GM23338 (cell line): ENCODE results near the gene DIP2C. TPM values are rescaled to one million over a fixed set of nuclear protein-coding genes. Genes with fewer than 3 reads are reported as not detected.

Experiments
- ATAC-seq: fragments of 200-7000 bp; cut with Tn5 transposase; 3 replicates; pipeline ENCODE4 v1.9.1; 2020
- DNase-seq: peaks from one replicate; pipeline ENCODE4 v3.0.0-alpha.2; 2015; ENCODE audit warnings: low spot score
- H2AFZ ChIP-seq: fragments of 200-600 bp; sonication (generic); 2 replicates; pipeline ENCODE4 v1.8.0; 2016; ENCODE audit warnings: antibody characterized with exemption, mild to moderate bottlenecking, moderate library complexity
- H3F3A ChIP-seq: fragments of 200-600 bp; sonication (generic); replicated peaks from 2 replicates; pipeline ENCODE4 v1.8.0; 2017; ENCODE audit warnings: antibody characterized with exemption, mixed run types, low read depth
- H3K27ac ChIP-seq: fragments of 200-600 bp; sonication (generic); 2 replicates; pipeline ENCODE4 v1.6.1; 2016; ENCODE audit warnings: low read depth
- H3K27me3 ChIP-seq: fragments of 200-600 bp; sonication (generic); 2 replicates; pipeline ENCODE4 v1.8.0; 2016; ENCODE audit warnings: mild to moderate bottlenecking, mixed run types, moderate library complexity; ENCODE audit not compliant: insufficient read depth
- H3K36me3 ChIP-seq: fragments of 200-600 bp; sonication (generic); 2 replicates; pipeline ENCODE4 v1.8.0; 2016; ENCODE audit warnings: mild to moderate bottlenecking; ENCODE audit not compliant: insufficient read depth
- H3K4me1 ChIP-seq: fragments of 200-600 bp; sonication (generic); 2 replicates; pipeline ENCODE4 v1.8.0; 2016; ENCODE audit warnings: mild to moderate bottlenecking, moderate library complexity; ENCODE audit not compliant: insufficient read depth
- H3K4me2 ChIP-seq: fragments of 200-600 bp; sonication (generic); 2 replicates; pipeline ENCODE4 v1.7.1; 2017; ENCODE audit warnings: mixed run types
- H3K4me3 ChIP-seq: fragments of 200-600 bp; sonication (generic); 2 replicates; pipeline ENCODE4 v1.6.1; 2016; ENCODE audit warnings: mixed run types
- H3K79me2 ChIP-seq: fragments of 200-600 bp; sonication (generic); replicated peaks from 2 replicates; pipeline ENCODE4 v1.8.0; 2017; ENCODE audit warnings: mild to moderate bottlenecking; ENCODE audit not compliant: insufficient read depth
- H3K9me2 ChIP-seq: fragments of 200-600 bp; sonication (generic); 2 replicates; pipeline ENCODE4 v1.8.0; 2017; ENCODE audit not compliant: insufficient read depth
- H4K20me1 ChIP-seq: fragments of 200-600 bp; sonication (generic); replicated peaks from 2 replicates; pipeline ENCODE4 v1.8.0; 2017; ENCODE audit warnings: mild to moderate bottlenecking; ENCODE audit not compliant: insufficient read depth
- H3K27ac Mint-ChIP-seq: 2 replicates; pipeline ENCODE4 v1.8.0; 2020; ENCODE audit warnings: inconsistent platforms, mild to moderate bottlenecking, moderate library complexity, mixed read lengths
- H3K27me3 Mint-ChIP-seq: 3 replicates; pipeline ENCODE4 v1.8.0; 2022; ENCODE audit warnings: low read depth, mild to moderate bottlenecking, moderate library complexity, mixed read lengths, inconsistent platforms; ENCODE audit not compliant: insufficient read depth, poor library complexity
- H3K36me3 Mint-ChIP-seq: 3 replicates; pipeline ENCODE4 v1.8.0; 2021; ENCODE audit warnings: low read depth, mild to moderate bottlenecking, inconsistent platforms, moderate library complexity, mixed read lengths
- H3K4me1 Mint-ChIP-seq: 3 replicates; pipeline ENCODE4 v1.8.0; 2020; ENCODE audit warnings: mild to moderate bottlenecking, inconsistent platforms, mixed read lengths
- H3K4me3 Mint-ChIP-seq: 3 replicates; pipeline ENCODE4 v1.8.0; 2021; ENCODE audit warnings: moderate library complexity, mild to moderate bottlenecking, inconsistent platforms, mixed read lengths
- H3K9me3 Mint-ChIP-seq: 3 replicates; pipeline ENCODE4 v1.8.0; 2020; ENCODE audit warnings: moderate library complexity, mild to moderate bottlenecking, inconsistent platforms, mixed read lengths
- CTCF ChIP-seq, 2 experiments: fragments of 200-600 bp in 1 of 2; sonication (generic) in 1 of 2; conservative IDR thresholded peaks; 2 replicates each; pipeline versions ENCODE4 v1.5.1 to v1.6.1; 2016 to 2017; ENCODE audit warnings: antibody characterized with exemption in 2 of 2, low read depth in 2 of 2, mild to moderate bottlenecking in 2 of 2, moderate library complexity in 1 of 2
- ETS1 ChIP-seq: IDR thresholded peaks from 2 replicates; pipeline ENCODE4 v1.6.1; 2016; ENCODE audit warnings: antibody characterized with exemption
- EZH2 ChIP-seq: fragments of 200-600 bp; sonication (generic); IDR thresholded peaks from one replicate; pipeline ENCODE4 v1.8.0; 2017; ENCODE audit warnings: antibody characterized with exemption, mild to moderate bottlenecking, low read depth; ENCODE audit not compliant: unreplicated experiment
- EZH2phosphoT487 ChIP-seq: fragments of 200-600 bp; sonication (generic); IDR thresholded peaks from one replicate; pipeline ENCODE4 v1.8.1; 2018; ENCODE audit warnings: antibody characterized with exemption; ENCODE audit not compliant: unreplicated experiment
- JUNB ChIP-seq: IDR thresholded peaks from one replicate; pipeline ENCODE4 v1.6.1; 2016; ENCODE audit warnings: antibody characterized with exemption; ENCODE audit not compliant: unreplicated experiment
- NANOG ChIP-seq: IDR thresholded peaks from 2 replicates; pipeline ENCODE4 v1.6.1; 2016; ENCODE audit warnings: antibody characterized with exemption, borderline replicate concordance
- STAT1 ChIP-seq: IDR thresholded peaks from one replicate; pipeline ENCODE4 v1.6.1; 2016; ENCODE audit warnings: antibody characterized with exemption; ENCODE audit not compliant: unreplicated experiment
- ZNF114 ChIP-seq: fragments of 250-450 bp; sonication (Bioruptor Pico); IDR thresholded peaks from 2 replicates; pipeline ENCODE4 v1.5.0; 2020; ENCODE audit warnings: mild to moderate bottlenecking, moderate library complexity
- polyA plus RNA-seq: library from polyadenylated mRNA; unstranded; fragments of >200 nt; fragmentation: Nextera tagmentation; extraction: Ambion mirVana; gene quantifications from 2 replicates; pipeline ENCODE4 v1.2.1, GENCODE V29; 2016
- total RNA-seq: library from RNA; depleted of rRNA; stranded (reverse); fragments of >200 nt; shearing (Covaris generic); gene quantifications from 2 replicates; pipeline ENCODE4 v1.2.3, GENCODE V29; 2014

Gene DIP2C
- total and polyA plus RNA-seq, 2 experiments from 2014 or later, result 5.1 to 7.7 TPM

GRCh38 chr10:398954-399353 is 290.5 kb downstream of the DIP2C start:
- Histone ChIP-seq H3K27me3 (no peaks in the 10 kb centered on the region), H3K4me2 (no peak overlapping the region), H3K4me3 (no peak overlapping the region), H3K4me1 (no peaks in the 10 kb centered on the region), H3K27ac (no peak overlapping the region), H3F3A (no peaks in the 10 kb centered on the region), H3K79me2 (no peaks in the 10 kb centered on the region), H3K9me2 (no peaks in the 10 kb centered on the region), H2AFZ (no peak overlapping the region), H3K36me3 (no peaks in the 10 kb centered on the region), H4K20me1 (no peaks in the 10 kb centered on the region)
- TF ChIP-seq ETS1, result no peak
- TF ChIP-seq CTCF (conservative IDR thresholded peaks at IDR 0.05; ENCODE audit: low read depth in 2 of 2), result peak in 1 of 2 experiments; percentile 44; a peak in 2 of 4 replicates
- no peak for TF ChIP-seq EZH2phosphoT487
- Mint-ChIP-seq H3K4me1 (peaks cover 22% of the 10 kb centered on the region), H3K27me3 (peaks cover 13% of the 10 kb centered on the region), H3K27ac (no peak overlapping the region), H3K4me3 (no peak overlapping the region), H3K36me3 (no peaks in the 10 kb centered on the region; the same call in 2 of the 3 replicates), H3K9me3 (no peaks in the 10 kb centered on the region; the same call in 2 of the 3 replicates)
- DNase-seq (no peak), ATAC-seq (peak; percentile 49)

- Histone ChIP-seq H3K79me2 (no peaks in the 10 kb centered on the region), H3K4me3 (no peak overlapping the region), H2AFZ (no peak overlapping the region), H3F3A (no peaks in the 10 kb centered on the region), H3K27me3 (no peaks in the 10 kb centered on the region), H3K4me1 (no peaks in the 10 kb centered on the region), H3K27ac (no peak overlapping the region), H3K9me2 (no peaks in the 10 kb centered on the region), H4K20me1 (no peaks in the 10 kb centered on the region), H3K36me3 (no peaks in the 10 kb centered on the region), H3K4me2 (no peak overlapping the region)
- ATAC-seq, result peak; percentile 26; the same call in 2 of the 3 replicates
- Mint-ChIP-seq H3K9me3 (no peaks in the 10 kb centered on the region; the same call in 2 of the 3 replicates), H3K27ac (no peak overlapping the region), H3K36me3 (no peaks in the 10 kb centered on the region; the same call in 2 of the 3 replicates), H3K4me3 (no peak overlapping the region), H3K27me3 (peaks cover 17% of the 10 kb centered on the region), H3K4me1 (peaks cover 23% of the 10 kb centered on the region)
- peak; percentile 28 for DNase-seq
- TF ChIP-seq CTCF (conservative IDR thresholded peaks at IDR 0.05; ENCODE audit: low read depth in 2 of 2), result no peak
- no peak for TF ChIP-seq ZNF114
- TF ChIP-seq EZH2, result no peak
- TF ChIP-seq STAT1, result no peak
- TF ChIP-seq ETS1, result no peak
- no peak for TF ChIP-seq NANOG
- no peak for TF ChIP-seq JUNB
These were observed 292.0 kb downstream of the DIP2C start for GRCh38 chr10:397321-398068.
